Omental fat pad (tissue), 4 donors: ENCODE measurements around the gene PNMA6E. TPM values are rescaled to one million over a fixed set of nuclear protein-coding genes. Genes with fewer than 3 reads are reported as not detected.

Source experiments
- ATAC-seq: fragments of 150-250 bp; one replicate; pipeline ENCODE4 v1.9.1; 2016; ENCODE audit warnings: mild to moderate bottlenecking, moderate library complexity; ENCODE audit not compliant: low FRiP score
- DNase-seq: peaks from one replicate; pipeline ENCODE4 v3.0.0-alpha.2; 2019; ENCODE audit warnings: low spot score
- total RNA-seq, 4 donors: library from RNA; depleted of rRNA; stranded (reverse); fragments of >200 nt; gene quantifications; one replicate each; pipeline ENCODE4 v1.1.0, GENCODE V29; 2016
- TF ChIP-seq, protein P1 (sequence below), 3 donors: fragments of 450-650 bp; IDR thresholded peaks; one replicate each; pipeline ENCODE4 v1.5.1; 2016 to 2017; ENCODE audit warnings: antibody characterized with exemption in 3 of 3, mild to moderate bottlenecking in 3 of 3, moderate library complexity in 2 of 3

Gene PNMA6E
- total RNA-seq, 4 donors from 2014 or later = 0.32 TPM; not detected in 3

DNA sequence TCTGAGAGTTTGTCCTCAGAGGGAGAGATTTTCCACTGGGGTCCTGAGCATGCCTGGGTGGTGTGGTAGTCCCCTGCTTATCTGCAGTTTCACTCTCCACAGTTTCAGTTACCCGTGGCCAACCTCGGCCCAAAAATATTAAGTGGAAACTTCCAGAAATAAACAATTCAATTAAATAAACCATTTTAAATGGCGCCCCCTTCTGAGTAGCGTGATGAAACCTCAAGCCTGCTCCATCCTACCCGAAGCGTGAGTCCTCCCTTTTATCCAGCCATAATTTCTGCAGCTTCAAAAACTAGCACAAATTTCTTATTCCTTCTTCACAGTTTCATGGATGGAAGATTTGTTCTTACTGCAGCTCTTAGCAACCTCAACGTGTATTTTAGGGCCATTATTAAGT, 26.7 kb downstream of the PNMA6E start:
- no peak for ATAC-seq
- TF ChIP-seq, protein P1, sequence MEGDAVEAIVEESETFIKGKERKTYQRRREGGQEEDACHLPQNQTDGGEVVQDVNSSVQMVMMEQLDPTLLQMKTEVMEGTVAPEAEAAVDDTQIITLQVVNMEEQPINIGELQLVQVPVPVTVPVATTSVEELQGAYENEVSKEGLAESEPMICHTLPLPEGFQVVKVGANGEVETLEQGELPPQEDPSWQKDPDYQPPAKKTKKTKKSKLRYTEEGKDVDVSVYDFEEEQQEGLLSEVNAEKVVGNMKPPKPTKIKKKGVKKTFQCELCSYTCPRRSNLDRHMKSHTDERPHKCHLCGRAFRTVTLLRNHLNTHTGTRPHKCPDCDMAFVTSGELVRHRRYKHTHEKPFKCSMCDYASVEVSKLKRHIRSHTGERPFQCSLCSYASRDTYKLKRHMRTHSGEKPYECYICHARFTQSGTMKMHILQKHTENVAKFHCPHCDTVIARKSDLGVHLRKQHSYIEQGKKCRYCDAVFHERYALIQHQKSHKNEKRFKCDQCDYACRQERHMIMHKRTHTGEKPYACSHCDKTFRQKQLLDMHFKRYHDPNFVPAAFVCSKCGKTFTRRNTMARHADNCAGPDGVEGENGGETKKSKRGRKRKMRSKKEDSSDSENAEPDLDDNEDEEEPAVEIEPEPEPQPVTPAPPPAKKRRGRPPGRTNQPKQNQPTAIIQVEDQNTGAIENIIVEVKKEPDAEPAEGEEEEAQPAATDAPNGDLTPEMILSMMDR (IDR thresholded peaks at IDR 0.05) = no peak
- no peak for DNase-seq

GRCh38 chrX:153372949-153373348, 28.2 kb downstream of the PNMA6E start:
- DNase-seq (no peak), ATAC-seq (no peak)
- TF ChIP-seq, protein P1 (IDR thresholded peaks at IDR 0.05) = no peak

GRCh38 chrX:153371256-153371655, 29.9 kb downstream of the PNMA6E start:
- ATAC-seq (no peak), DNase-seq (no peak)
- TF ChIP-seq, protein P1 (IDR thresholded peaks at IDR 0.05) = no peak

GRCh38 chrX:153370293-153371055, 30.7 kb downstream of the PNMA6E start:
- DNase-seq (no peak), ATAC-seq (no peak)
- TF ChIP-seq, protein P1 (IDR thresholded peaks at IDR 0.05) = no peak

DNA sequence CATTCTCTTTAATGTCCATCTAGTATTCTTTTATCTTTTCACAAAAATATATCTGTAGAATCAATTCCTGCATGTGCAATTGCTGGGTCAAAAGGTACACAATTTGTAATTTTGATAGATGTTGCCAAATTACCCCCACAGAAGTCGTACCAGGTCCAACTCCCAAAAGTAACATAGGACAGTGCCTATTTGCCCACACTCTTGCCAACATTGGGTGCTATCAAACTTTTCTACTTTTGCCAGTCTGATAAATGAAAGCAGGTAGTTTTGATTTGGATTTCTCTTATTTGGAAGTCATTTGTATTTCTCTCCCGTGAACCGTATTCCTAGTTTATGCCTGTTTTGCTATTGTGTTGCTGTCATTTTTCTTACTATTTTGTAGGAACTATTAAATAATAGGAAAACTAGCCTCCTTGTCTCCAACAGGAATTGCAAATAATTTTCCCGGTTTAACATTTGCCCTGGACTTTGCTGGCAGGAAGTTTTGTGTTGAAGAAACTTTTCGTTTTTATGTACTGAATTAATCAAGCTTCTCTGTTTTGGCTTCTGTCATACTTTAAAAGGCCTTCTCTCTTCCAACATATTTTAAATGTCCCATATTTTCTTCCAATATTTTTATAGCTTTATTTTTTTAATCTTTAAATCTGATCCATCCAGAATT, 34.1 kb downstream of the PNMA6E start:
- ATAC-seq (no peak), DNase-seq (no peak)
- TF ChIP-seq, protein P1 (IDR thresholded peaks at IDR 0.05) = no peak

DNA sequence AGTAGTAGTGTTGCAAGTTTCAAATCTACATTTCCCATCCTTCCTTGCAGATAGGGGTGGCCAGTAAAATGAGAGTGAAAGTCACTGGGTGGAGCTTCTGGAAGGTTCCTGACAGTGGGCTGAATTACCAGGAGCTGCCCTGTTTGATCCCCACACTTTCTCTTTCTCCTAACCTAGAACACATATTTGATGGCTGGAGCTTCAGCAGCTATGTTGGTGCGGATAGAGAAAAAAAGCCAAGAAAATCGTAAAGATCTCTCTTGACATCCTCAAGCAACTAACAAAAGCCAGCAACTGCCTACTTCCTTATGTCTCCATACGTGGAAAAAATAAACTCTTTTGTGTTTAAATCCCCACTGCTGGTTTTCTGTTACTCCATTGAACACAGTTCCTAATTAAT, 35.0 kb downstream of the PNMA6E start:
- ATAC-seq (no peak), DNase-seq (no peak)
- TF ChIP-seq, protein P1 (IDR thresholded peaks at IDR 0.05) = no peak

DNA sequence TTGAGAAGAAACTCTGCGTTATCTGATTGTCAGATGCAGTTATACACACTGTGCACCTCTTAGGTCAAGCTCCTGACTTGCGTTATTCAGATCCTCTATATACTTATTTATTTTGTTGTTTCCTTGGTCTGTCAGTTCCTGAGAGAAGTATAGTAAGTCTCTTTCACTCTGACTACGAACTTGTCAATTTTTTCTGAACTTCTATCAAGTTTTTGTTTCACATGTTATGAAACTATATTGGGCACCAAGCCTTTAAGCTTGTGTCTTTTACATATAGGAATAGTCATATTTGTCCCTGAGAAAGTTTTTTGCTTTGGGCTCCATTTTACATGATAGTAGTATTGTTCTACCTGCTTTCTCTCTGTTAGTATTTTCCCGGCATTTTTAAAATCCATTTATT, 35.5 kb downstream of the PNMA6E start:
- no peak for DNase-seq

More for the DNA sequence above, 35.5 kb downstream of the PNMA6E start:
- no peak for ATAC-seq
- TF ChIP-seq, protein P1 (IDR thresholded peaks at IDR 0.05) = no peak
